HepG2 (cell line): Measurements from ENCODE around the gene ARHGEF4. TPM values are rescaled to one million over a fixed set of nuclear protein-coding genes. Genes with fewer than 3 reads are reported as not detected.
"Not testable (repeated sequence)": the region's sequence is repeated elsewhere in the genome, so short reads cannot be mapped to it uniquely, and the experiment has no call there.

ENCODE experiments used
- ATAC-seq: fragments of 200-7000 bp; cut with Tn5 transposase; 3 replicates; pipeline ENCODE4 v1.9.1; 2020; ENCODE audit warnings: mild to moderate bottlenecking, moderate library complexity
- BruUV-seq: library from RNA; stranded (reverse); fragments of 400-500 nt; replicated peaks from 2 replicates; lab custom pipeline; 2021; lab: Mats Ljungman, UMichigan
- CTCF ChIA-PET: fragments of 300-600 bp; formaldehyde crosslinking; extraction: SDS; loops from one replicate; lab custom pipeline; 2021; ENCODE audit warnings: low total read pairs, inconsistent platforms, low intra/inter-chr PET ratio; lab: Yijun Ruan, JAX
- POLR2A ChIA-PET: fragments of 350-600 bp; sonication (Branson Sonifier 250); formaldehyde crosslinking; loops from one replicate; lab custom pipeline; 2020; ENCODE audit warnings: antibody characterized with exemption, inconsistent platforms; lab: Yijun Ruan, JAX
- DNase-seq: peaks from one replicate; pipeline ENCODE4 v3.0.0-alpha.2; 2015; ENCODE audit warnings: low spot score
- FAIRE-seq: peaks from 3 replicates; lab custom pipeline; 2011; peaks lifted over from hg19 to GRCh38; lab: Jason Lieb, UNC
- H2AFZ ChIP-seq: one replicate; pipeline ENCODE4 v1.6.1; 2011; ENCODE audit warnings: low read length, inconsistent platforms
- H3K27ac ChIP-seq: fragments of 300-600 bp; 3 replicates; pipeline ENCODE4 v1.8.0; 2011; ENCODE audit warnings: mixed run types, mild to moderate bottlenecking, mixed read lengths, low read length, inconsistent platforms; ENCODE audit not compliant: insufficient read depth; ENCODE audit errors: extremely low read length
- H3K27me3 ChIP-seq, 2 experiments: fragments of 200-600 bp in 1 of 2; 2 replicates in 1 of 2; 3 replicates in 1 of 2; pipeline versions ENCODE4 v1.6.0 to v1.8.0; 2011; ENCODE audit warnings: low read length in 2 of 2, mild to moderate bottlenecking in 2 of 2, moderate library complexity in 2 of 2, inconsistent platforms in 1 of 2; ENCODE audit not compliant: insufficient read depth in 2 of 2, control insufficient read depth in 1 of 2
- H3K36me3 ChIP-seq, 2 experiments: fragments of 200-600 bp in 1 of 2; replicated peaks in 1 of 2; 2 replicates in 1 of 2; 3 replicates in 1 of 2; pipeline versions ENCODE4 v1.5.1 to v1.8.0; 2011; ENCODE audit warnings: low read length in 2 of 2, inconsistent platforms in 1 of 2; ENCODE audit not compliant: insufficient read depth in 2 of 2, control insufficient read depth in 1 of 2
- H3K4me1 ChIP-seq: 2 replicates; pipeline ENCODE4 v1.5.1; 2012; ENCODE audit warnings: low read length, inconsistent platforms; ENCODE audit not compliant: insufficient read depth
- H3K4me2 ChIP-seq: 2 replicates; pipeline ENCODE4 v1.6.0; 2011; ENCODE audit warnings: low read depth, low read length, inconsistent platforms
- H3K4me3 ChIP-seq, 3 experiments: fragments of 200-600 bp in 1 of 3; sonication (generic), shearing (Covaris generic) in 1 of 3; replicated peaks in 1 of 3; 2 replicates each; pipeline ENCODE4 v1.5.1; 2011 to 2016; ENCODE audit warnings: low read length in 3 of 3, inconsistent platforms in 2 of 3, low read depth in 2 of 3, mild to moderate bottlenecking in 2 of 3, control low read depth in 1 of 3, mixed read lengths in 1 of 3; ENCODE audit not compliant: insufficient read depth in 1 of 3
- H3K79me2 ChIP-seq: one replicate; pipeline ENCODE4 v1.6.1; 2011; ENCODE audit warnings: low read length, inconsistent platforms; ENCODE audit not compliant: insufficient read depth
- H3K9ac ChIP-seq: 2 replicates; pipeline ENCODE4 v1.6.0; 2011; ENCODE audit warnings: mild to moderate bottlenecking, low read depth, low read length, inconsistent platforms; ENCODE audit not compliant: insufficient read depth
- H3K9me3 ChIP-seq: 2 replicates; pipeline ENCODE4 v1.5.1; 2012; ENCODE audit warnings: mild to moderate bottlenecking, low read length
- H4K20me1 ChIP-seq: 2 replicates; pipeline ENCODE4 v1.6.0; 2011; ENCODE audit warnings: inconsistent platforms, mild to moderate bottlenecking, low read length, moderate library complexity; ENCODE audit not compliant: insufficient read depth
- FOXA3 ChIP-seq: IDR thresholded peaks from 2 replicates; pipeline ENCODE4 v1.6.1; 2016; ENCODE audit warnings: missing genetic modification reagents, missing compliant biosample characterization
- MAZ ChIP-seq, 2 experiments: sonication (generic) in 1 of 2; formaldehyde crosslinking in 1 of 2; IDR thresholded peaks; 2 replicates each; pipeline versions ENCODE4 v1.5.0 to v1.6.1; 2012 to 2020; ENCODE audit warnings: low read depth in 2 of 2, mild to moderate bottlenecking in 2 of 2, borderline replicate concordance in 1 of 2, improper control_type of control experiment in 1 of 2, low read length in 1 of 2, missing genetic modification reagents in 1 of 2, moderate library complexity in 1 of 2
- MLLT10 ChIP-seq: sonication (generic); formaldehyde crosslinking; IDR thresholded peaks from 2 replicates; pipeline ENCODE4 v1.4.0; 2020; ENCODE audit warnings: missing genetic modification reagents
- ONECUT2 ChIP-seq: sonication (generic); formaldehyde crosslinking; IDR thresholded peaks from 2 replicates; pipeline ENCODE4 v1.4.0; 2020; ENCODE audit warnings: missing genetic modification reagents
- REPIN1 ChIP-seq: sonication (generic); formaldehyde crosslinking; IDR thresholded peaks from 2 replicates; pipeline ENCODE4 v1.8.0; 2022; ENCODE audit warnings: missing genetic modification reagents, low read depth, mild to moderate bottlenecking, borderline replicate concordance
- ZNF549 ChIP-seq: sonication (generic); formaldehyde crosslinking; IDR thresholded peaks from 2 replicates; pipeline ENCODE4 v1.5.0; 2020; ENCODE audit warnings: missing genetic modification reagents
- ZNF614 ChIP-seq: IDR thresholded peaks from 2 replicates; pipeline ENCODE4 v1.6.1; 2018; ENCODE audit warnings: missing biosample characterization, missing genetic modification reagents, inconsistent platforms, borderline replicate concordance
- ZNF775 ChIP-seq: sonication (generic); formaldehyde crosslinking; IDR thresholded peaks from 2 replicates; pipeline ENCODE4 v1.4.0; 2020; ENCODE audit warnings: missing genetic modification reagents, mild to moderate bottlenecking, moderate library complexity, borderline replicate concordance
- WGBS: methylation state at CpG from one replicate; pipeline ENCODE4 v1.1.6; 2017; ENCODE audit warnings: low lambda C conversion rate; 5-methylcytosine and 5-hydroxymethylcytosine counted together
- in situ Hi-C: cut with HindIII; loops from 2 replicates; pipeline ENCODE4 v1.10.0; 2017; ENCODE audit warnings: low pct_unique_long_range_greater_than_20kb; ENCODE audit not compliant: extremely low pct_ligation_motif_present
- intact Hi-C: fragments of 100-400 bp; cut with micrococcal nuclease; formaldehyde crosslinking; loops from one replicate; pipeline ENCODE4 v1.10.0; 2022; ENCODE audit not compliant: unreplicated experiment
- polyA plus RNA-seq, 8 experiments: library from polyadenylated mRNA; depleted of rRNA in 3 of 8; stranded (reverse) in 7 of 8; unstranded in 1 of 8; fragments of >200 nt; fragmentation: Illumina TruSeq in 4 of 8; extraction: Trizol in 4 of 8; gene quantifications; 2 replicates each; pipeline versions ENCODE4 v1.2.1 to v1.2.3, GENCODE V29; 2011 to 2016; ENCODE audit warnings: low read depth in 4 of 8, missing spikeins in 1 of 8, mixed read lengths in 1 of 8; ENCODE audit not compliant: insufficient read depth in 1 of 8
- total RNA-seq, 5 experiments: library from RNA; depleted of rRNA; stranded (reverse); fragments of >200 nt; fragmentation: Illumina TruSeq; extraction: Trizol; gene quantifications; 2 replicates each; pipeline ENCODE4 v1.2.3, GENCODE V29; 2016; ENCODE audit warnings: low read depth in 1 of 5
- TF ChIP-seq, protein P1 (sequence below): sonication (generic); formaldehyde crosslinking; IDR thresholded peaks from 2 replicates; pipeline ENCODE4 v1.4.0; 2020; ENCODE audit warnings: missing genetic modification reagents; ENCODE audit errors: not compliant biosample characterization
- TF ChIP-seq, protein P2 (sequence below): sonication (generic); formaldehyde crosslinking; IDR thresholded peaks from 2 replicates; pipeline ENCODE4 v1.4.0; 2020; ENCODE audit warnings: low read depth, missing genetic modification reagents
- TF ChIP-seq, protein P3 (sequence below): sonication (generic); formaldehyde crosslinking; IDR thresholded peaks from 2 replicates; pipeline ENCODE4 v1.5.0; 2020; ENCODE audit warnings: missing genetic modification reagents

Gene ARHGEF4
- total and polyA plus RNA-seq, 2 of the 13 experiments (the other 11 are each of a cell fraction or from before 2014, with no cell fraction given): 0.11 to 0.13 TPM

DNA sequence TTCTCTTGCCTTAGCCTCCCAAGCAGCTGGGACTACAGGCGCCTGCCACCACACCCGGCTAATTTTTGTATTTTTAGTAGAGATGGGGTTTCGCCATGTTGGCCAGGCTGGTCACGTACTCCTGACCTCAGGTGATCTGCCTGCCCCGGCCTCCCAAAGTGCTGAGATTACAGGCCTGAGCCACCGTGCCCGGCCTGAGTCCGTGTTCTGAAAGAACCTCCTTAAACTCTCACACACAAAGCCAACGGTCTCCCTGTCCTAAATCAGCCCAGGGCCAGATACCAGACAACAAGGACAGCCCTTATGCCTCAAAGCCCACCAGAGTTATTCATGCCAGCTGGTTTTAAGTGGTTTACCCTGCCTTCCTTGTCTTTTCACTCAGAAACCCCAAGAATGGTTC lies 64.9 kb downstream of the ARHGEF4 start:
- DNase-seq, H4K20me1 ChIP-seq, FAIRE-seq, in situ Hi-C loops, H3K4me1 ChIP-seq, H3K79me2 ChIP-seq, ATAC-seq, intact Hi-C loops, H3K9ac ChIP-seq, H3K9me3 ChIP-seq, H3K4me3 ChIP-seq, H2AFZ ChIP-seq, BruUV-seq, H3K36me3 ChIP-seq, H3K4me2 ChIP-seq, H3K27ac ChIP-seq, POLR2A ChIA-PET, CTCF ChIA-PET: not testable (repeated sequence)
- H3K27me3 ChIP-seq: peaks cover 12 to 40% of the 10 kb centered on the region in 2 experiments
- 32% methylated on average over 9 of the region's 9 CpGs for WGBS

DNA sequence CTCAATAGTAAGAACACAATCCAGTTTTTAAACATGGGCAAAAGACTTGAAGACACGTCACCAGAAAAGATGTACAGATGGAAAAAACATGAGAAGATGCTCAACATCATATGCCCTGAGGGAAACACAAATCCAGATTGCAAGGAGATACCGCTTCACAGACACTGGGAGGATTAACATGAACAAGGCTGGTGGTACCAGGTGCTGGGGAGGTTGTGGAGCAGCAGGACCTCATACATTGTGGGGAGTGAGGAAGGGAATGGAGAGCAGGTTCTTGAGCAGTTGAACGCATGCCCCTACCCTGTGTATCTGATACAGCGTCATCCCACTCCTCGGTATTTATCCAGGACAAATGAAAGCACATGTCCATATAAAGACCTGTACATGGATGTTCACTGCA lies 72.1 kb downstream of the ARHGEF4 start:
- no peak overlapping the region for H3K4me3 ChIP-seq
- ChIA-PET CTCF (no interaction called here), POLR2A (no interaction called here)
- H3K9me3 ChIP-seq: 0 out of 2 replicates have a peak, but pooled peaks cover 11% of the 10 kb centered on the region
- H2AFZ ChIP-seq: no peak overlapping the region
- H3K79me2 ChIP-seq: no peaks in the 10 kb centered on the region
- no peaks in the 10 kb centered on the region for H3K36me3 ChIP-seq
- WGBS: 40% methylated on average over 5 of the region's 5 CpGs
- no peak overlapping the region for H3K27ac ChIP-seq
- ATAC-seq (no peak), FAIRE-seq (no peak), DNase-seq (no peak)
- no peaks in the 10 kb centered on the region for H3K4me1 ChIP-seq
- H4K20me1 ChIP-seq: no peaks in the 10 kb centered on the region
- intact Hi-C loops (no loop called here), in situ Hi-C loops (no loop called here)
- H3K4me2 ChIP-seq: no peak overlapping the region
- H3K27me3 ChIP-seq: peaks cover under 1 to 28% of the 10 kb centered on the region in 2 experiments; a peak in 4 of 5 replicates
- H3K9ac ChIP-seq: no peak overlapping the region
- BruUV-seq: no TSS peak
- TF ChIP-seq ZNF549 (CRISPR knock-in tag) (no peak), REPIN1 (CRISPR knock-in tag) (no peak), MAZ (IDR thresholded peaks at IDR 0.05; ENCODE audit: borderline replicate concordance, low read depth, low read length) (no peak), MAZ (CRISPR knock-in tag; IDR thresholded peaks at IDR 0.05; ENCODE audit: low read depth) (no peak), ZNF775 (CRISPR knock-in tag) (no peak), MLLT10 (no peak), FOXA3 (CRISPR knock-in tag) (no peak), ZNF614 (CRISPR knock-in tag) (no peak), ONECUT2 (CRISPR knock-in tag) (no peak)
- TF ChIP-seq, protein P1, sequence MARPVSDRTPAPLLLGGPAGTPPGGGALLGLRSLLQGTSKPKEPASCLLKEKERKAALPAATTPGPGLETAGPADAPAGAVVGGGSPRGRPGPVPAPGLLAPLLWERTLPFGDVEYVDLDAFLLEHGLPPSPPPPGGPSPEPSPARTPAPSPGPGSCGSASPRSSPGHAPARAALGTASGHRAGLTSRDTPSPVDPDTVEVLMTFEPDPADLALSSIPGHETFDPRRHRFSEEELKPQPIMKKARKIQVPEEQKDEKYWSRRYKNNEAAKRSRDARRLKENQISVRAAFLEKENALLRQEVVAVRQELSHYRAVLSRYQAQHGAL (CRISPR knock-in tag): no peak
- TF ChIP-seq, protein P2, sequence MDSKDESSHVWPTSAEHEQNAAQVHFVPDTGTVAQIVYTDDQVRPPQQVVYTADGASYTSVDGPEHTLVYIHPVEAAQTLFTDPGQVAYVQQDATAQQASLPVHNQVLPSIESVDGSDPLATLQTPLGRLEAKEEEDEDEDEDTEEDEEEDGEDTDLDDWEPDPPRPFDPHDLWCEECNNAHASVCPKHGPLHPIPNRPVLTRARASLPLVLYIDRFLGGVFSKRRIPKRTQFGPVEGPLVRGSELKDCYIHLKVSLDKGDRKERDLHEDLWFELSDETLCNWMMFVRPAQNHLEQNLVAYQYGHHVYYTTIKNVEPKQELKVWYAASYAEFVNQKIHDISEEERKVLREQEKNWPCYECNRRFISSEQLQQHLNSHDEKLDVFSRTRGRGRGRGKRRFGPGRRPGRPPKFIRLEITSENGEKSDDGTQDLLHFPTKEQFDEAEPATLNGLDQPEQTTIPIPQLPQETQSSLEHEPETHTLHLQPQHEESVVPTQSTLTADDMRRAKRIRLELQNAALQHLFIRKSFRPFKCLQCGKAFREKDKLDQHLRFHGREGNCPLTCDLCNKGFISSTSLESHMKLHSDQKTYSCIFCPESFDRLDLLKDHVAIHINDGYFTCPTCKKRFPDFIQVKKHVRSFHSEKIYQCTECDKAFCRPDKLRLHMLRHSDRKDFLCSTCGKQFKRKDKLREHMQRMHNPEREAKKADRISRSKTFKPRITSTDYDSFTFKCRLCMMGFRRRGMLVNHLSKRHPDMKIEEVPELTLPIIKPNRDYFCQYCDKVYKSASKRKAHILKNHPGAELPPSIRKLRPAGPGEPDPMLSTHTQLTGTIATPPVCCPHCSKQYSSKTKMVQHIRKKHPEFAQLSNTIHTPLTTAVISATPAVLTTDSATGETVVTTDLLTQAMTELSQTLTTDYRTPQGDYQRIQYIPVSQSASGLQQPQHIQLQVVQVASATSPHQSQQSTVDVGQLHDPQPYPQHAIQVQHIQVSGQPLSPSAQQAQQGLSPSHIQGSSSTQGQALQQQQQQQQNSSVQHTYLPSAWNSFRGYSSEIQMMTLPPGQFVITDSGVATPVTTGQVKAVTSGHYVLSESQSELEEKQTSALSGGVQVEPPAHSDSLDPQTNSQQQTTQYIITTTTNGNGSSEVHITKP (CRISPR knock-in tag): no peak
- TF ChIP-seq, protein P3, sequence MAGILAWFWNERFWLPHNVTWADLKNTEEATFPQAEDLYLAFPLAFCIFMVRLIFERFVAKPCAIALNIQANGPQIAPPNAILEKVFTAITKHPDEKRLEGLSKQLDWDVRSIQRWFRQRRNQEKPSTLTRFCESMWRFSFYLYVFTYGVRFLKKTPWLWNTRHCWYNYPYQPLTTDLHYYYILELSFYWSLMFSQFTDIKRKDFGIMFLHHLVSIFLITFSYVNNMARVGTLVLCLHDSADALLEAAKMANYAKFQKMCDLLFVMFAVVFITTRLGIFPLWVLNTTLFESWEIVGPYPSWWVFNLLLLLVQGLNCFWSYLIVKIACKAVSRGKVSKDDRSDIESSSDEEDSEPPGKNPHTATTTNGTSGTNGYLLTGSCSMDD: no peak
